ENCODE results near the gene PAF1.

PAF1 gene

GRCh38 chr19:39375929-39376328 is 15.0 kb downstream of the PAF1 start:
- H3K4me1 ChIP-seq (ENCODE audit: insufficient read depth, insufficient read length), result no peaks in the 10 kb centered on the region
- H3K9ac ChIP-seq (ENCODE audit: insufficient read length, low read depth), result no peak overlapping the region
- TF ChIP-seq SUZ12 (IDR thresholded peaks at IDR 0.05; ENCODE audit: extremely low read depth, insufficient read depth, insufficient read length) (no peak), ZNF274 (IDR thresholded peaks at IDR 0.05; ENCODE audit: low read depth, low read length) (no peak), YY1 (IDR thresholded peaks at IDR 0.05; ENCODE audit: insufficient read depth, insufficient read length) (no peak)
- H3K27me3 ChIP-seq (ENCODE audit: insufficient read depth, insufficient read length), result no peaks in the 10 kb centered on the region
- H3K36me3 ChIP-seq (ENCODE audit: insufficient read depth, insufficient read length, low read length), result peaks cover 90% of the 10 kb centered on the region
- DNase-seq (ENCODE audit: low read depth, low spot score), result no peak
- no peaks in the 10 kb centered on the region for H3K9me3 ChIP-seq (ENCODE audit: insufficient read depth, low read length)
- H3K4me3 ChIP-seq (ENCODE audit: insufficient read length, low read depth), result no peak overlapping the region

DNA sequence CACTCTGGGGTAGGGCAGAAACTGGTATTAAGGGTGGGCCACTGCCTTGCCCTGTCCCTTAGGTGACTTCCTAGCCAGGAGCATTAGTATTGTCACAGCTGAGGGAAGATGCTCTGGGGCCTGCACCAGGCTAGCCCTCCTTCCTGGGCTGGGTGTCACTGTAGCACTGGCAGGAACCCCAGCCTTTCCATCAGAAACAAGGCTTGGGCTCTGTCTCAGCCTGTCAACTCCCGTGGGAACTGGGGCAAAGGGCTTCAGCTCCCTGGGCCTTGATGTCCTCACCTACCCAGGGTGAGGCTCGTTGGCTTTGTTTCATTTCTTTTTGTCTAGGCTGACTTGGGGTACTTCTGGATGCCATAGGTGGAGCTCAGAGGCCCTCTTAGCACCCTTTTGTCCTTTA is 18.0 kb downstream of the PAF1 start:
- TF ChIP-seq YY1 (IDR thresholded peaks at IDR 0.05; ENCODE audit: insufficient read depth, insufficient read length) (no peak), ZNF274 (IDR thresholded peaks at IDR 0.05; ENCODE audit: low read depth, low read length) (no peak), SUZ12 (IDR thresholded peaks at IDR 0.05; ENCODE audit: extremely low read depth, insufficient read depth, insufficient read length) (no peak)
- no peaks in the 10 kb centered on the region for H3K4me1 ChIP-seq (ENCODE audit: insufficient read depth, insufficient read length)
- H3K9me3 ChIP-seq (ENCODE audit: insufficient read depth, low read length), result no peaks in the 10 kb centered on the region
- no peaks in the 10 kb centered on the region for H3K27me3 ChIP-seq (ENCODE audit: insufficient read depth, insufficient read length)
- H3K4me3 ChIP-seq (ENCODE audit: insufficient read length, low read depth), result no peak overlapping the region
- peaks cover 91% of the 10 kb centered on the region for H3K36me3 ChIP-seq (ENCODE audit: insufficient read depth, insufficient read length, low read length)
- no peak overlapping the region for H3K9ac ChIP-seq (ENCODE audit: insufficient read length, low read depth)
- DNase-seq (ENCODE audit: low read depth, low spot score), result no peak

- TF ChIP-seq YY1 (IDR thresholded peaks at IDR 0.05; ENCODE audit: insufficient read depth, insufficient read length), result no peak
- no peak for TF ChIP-seq ZNF274 (IDR thresholded peaks at IDR 0.05; ENCODE audit: low read depth, low read length)
- no peak for TF ChIP-seq SUZ12 (IDR thresholded peaks at IDR 0.05; ENCODE audit: extremely low read depth, insufficient read depth, insufficient read length)
- Histone ChIP-seq H3K4me1 (ENCODE audit: insufficient read depth, insufficient read length) (no peaks in the 10 kb centered on the region), H3K4me3 (ENCODE audit: insufficient read length, low read depth) (no peak overlapping the region), H3K36me3 (ENCODE audit: insufficient read depth, insufficient read length, low read length) (peaks cover 85% of the 10 kb centered on the region), H3K9me3 (ENCODE audit: insufficient read depth, low read length) (no peaks in the 10 kb centered on the region), H3K27me3 (ENCODE audit: insufficient read depth, insufficient read length) (no peaks in the 10 kb centered on the region), H3K9ac (ENCODE audit: insufficient read length, low read depth) (no peak overlapping the region)
- no peak for DNase-seq (ENCODE audit: low read depth, low spot score)
Measured at GRCh38 chr19:39372047-39372802, 18.7 kb downstream of the PAF1 start.

- H3K4me3 ChIP-seq (ENCODE audit: insufficient read length, low read depth), result no peak overlapping the region
- TF ChIP-seq SUZ12 (IDR thresholded peaks at IDR 0.05; ENCODE audit: extremely low read depth, insufficient read depth, insufficient read length) (no peak), ZNF274 (IDR thresholded peaks at IDR 0.05; ENCODE audit: low read depth, low read length) (no peak), YY1 (IDR thresholded peaks at IDR 0.05; ENCODE audit: insufficient read depth, insufficient read length) (no peak)
- no peaks in the 10 kb centered on the region for H3K9me3 ChIP-seq (ENCODE audit: insufficient read depth, low read length)
- no peaks in the 10 kb centered on the region for H3K4me1 ChIP-seq (ENCODE audit: insufficient read depth, insufficient read length)
- no peaks in the 10 kb centered on the region for H3K27me3 ChIP-seq (ENCODE audit: insufficient read depth, insufficient read length)
- no peak for DNase-seq (ENCODE audit: low read depth, low spot score)
- no peak overlapping the region for H3K9ac ChIP-seq (ENCODE audit: insufficient read length, low read depth)
- peaks cover 84% of the 10 kb centered on the region for H3K36me3 ChIP-seq (ENCODE audit: insufficient read depth, insufficient read length, low read length)
Measured at GRCh38 chr19:39370735-39371134, 20.2 kb downstream of the PAF1 start.

- Histone ChIP-seq H3K4me1 (ENCODE audit: insufficient read depth, insufficient read length) (no peaks in the 10 kb centered on the region), H3K9ac (ENCODE audit: insufficient read length, low read depth) (no peak overlapping the region), H3K9me3 (ENCODE audit: insufficient read depth, low read length) (no peaks in the 10 kb centered on the region), H3K27me3 (ENCODE audit: insufficient read depth, insufficient read length) (no peaks in the 10 kb centered on the region), H3K36me3 (ENCODE audit: insufficient read depth, insufficient read length, low read length) (peaks cover 82% of the 10 kb centered on the region), H3K4me3 (ENCODE audit: insufficient read length, low read depth) (no peak overlapping the region)
- TF ChIP-seq YY1 (IDR thresholded peaks at IDR 0.05; ENCODE audit: insufficient read depth, insufficient read length) (no peak), ZNF274 (IDR thresholded peaks at IDR 0.05; ENCODE audit: low read depth, low read length) (no peak), SUZ12 (IDR thresholded peaks at IDR 0.05; ENCODE audit: extremely low read depth, insufficient read depth, insufficient read length) (no peak)
- DNase-seq (ENCODE audit: low read depth, low spot score), result no peak
Measured at GRCh38 chr19:39369200-39369599, 21.7 kb downstream of the PAF1 start.

- Histone ChIP-seq H3K36me3 (ENCODE audit: insufficient read depth, insufficient read length, low read length) (peaks cover 81% of the 10 kb centered on the region), H3K9ac (ENCODE audit: insufficient read length, low read depth) (no peak overlapping the region), H3K9me3 (ENCODE audit: insufficient read depth, low read length) (no peaks in the 10 kb centered on the region), H3K4me3 (ENCODE audit: insufficient read length, low read depth) (no peak overlapping the region), H3K27me3 (ENCODE audit: insufficient read depth, insufficient read length) (no peaks in the 10 kb centered on the region), H3K4me1 (ENCODE audit: insufficient read depth, insufficient read length) (no peaks in the 10 kb centered on the region)
- DNase-seq (ENCODE audit: low read depth, low spot score), result no peak
- no peak for TF ChIP-seq ZNF274 (IDR thresholded peaks at IDR 0.05; ENCODE audit: low read depth, low read length)
- no peak for TF ChIP-seq YY1 (IDR thresholded peaks at IDR 0.05; ENCODE audit: insufficient read depth, insufficient read length)
- TF ChIP-seq SUZ12 (IDR thresholded peaks at IDR 0.05; ENCODE audit: extremely low read depth, insufficient read depth, insufficient read length), result no peak
Measured at GRCh38 chr19:39365531-39365930, 25.4 kb downstream of the PAF1 start.

GRCh38 chr19:39363901-39364457 is 26.9 kb downstream of the PAF1 start:
- no peak overlapping the region for H3K9ac ChIP-seq (ENCODE audit: insufficient read length, low read depth)
- no peaks in the 10 kb centered on the region for H3K4me1 ChIP-seq (ENCODE audit: insufficient read depth, insufficient read length)
- no peaks in the 10 kb centered on the region for H3K27me3 ChIP-seq (ENCODE audit: insufficient read depth, insufficient read length)
- H3K4me3 ChIP-seq (ENCODE audit: insufficient read length, low read depth), result no peak overlapping the region
- TF ChIP-seq ZNF274 (IDR thresholded peaks at IDR 0.05; ENCODE audit: low read depth, low read length) (no peak), YY1 (IDR thresholded peaks at IDR 0.05; ENCODE audit: insufficient read depth, insufficient read length) (no peak), SUZ12 (IDR thresholded peaks at IDR 0.05; ENCODE audit: extremely low read depth, insufficient read depth, insufficient read length) (no peak)
- H3K36me3 ChIP-seq (ENCODE audit: insufficient read depth, insufficient read length, low read length), result peaks cover 80% of the 10 kb centered on the region
- DNase-seq (ENCODE audit: low read depth, low spot score), result no peak
- H3K9me3 ChIP-seq (ENCODE audit: insufficient read depth, low read length), result no peaks in the 10 kb centered on the region
